NCI-H187 treated with DMSO at 0.1 percent for 48 hours (cell line): ENCODE results near the gene CCN6.

Source experiments
- DNase-seq: peaks from one replicate; lab custom pipeline; 2025; lab: John Stamatoyannopoulos, UW

The CCN6 gene

GRCh38 chr6:112117554-112117953, 63.6 kb downstream of the CCN6 start:
- no peak for DNase-seq

- no peak for DNase-seq
Measured at GRCh38 chr6:112118034-112118433, 64.1 kb downstream of the CCN6 start.
